Activated T-cell treated with anti-CD3 and anti-CD28 coated beads for 4 hours (primary cell): ENCODE data around the gene ZNF770.
"Not testable (repeated sequence)": the region's sequence is repeated elsewhere in the genome, so short reads cannot be mapped to it uniquely, and the experiment has no call there.

Source experiments
- DNase-seq: peaks from one replicate; pipeline ENCODE4 v3.0.0-alpha.2; 2020

Gene ZNF770

GRCh38 chr15:34970098-34970643 is 17.9 kb downstream of the ZNF770 start:
- DNase-seq: not testable (repeated sequence)

GRCh38 chr15:34969340-34970097 is 18.6 kb downstream of the ZNF770 start, which contains the start of gene AQR:
Gene AQR, minus strand, starts transcription at chr15:34969742. Its CDS starts 129 bp downstream, at chr15:34969613.
- DNase-seq: peak; percentile 82

GRCh38 chr15:34964277-34964676 is 23.8 kb downstream of the ZNF770 start:
- DNase-seq: no peak

DNA sequence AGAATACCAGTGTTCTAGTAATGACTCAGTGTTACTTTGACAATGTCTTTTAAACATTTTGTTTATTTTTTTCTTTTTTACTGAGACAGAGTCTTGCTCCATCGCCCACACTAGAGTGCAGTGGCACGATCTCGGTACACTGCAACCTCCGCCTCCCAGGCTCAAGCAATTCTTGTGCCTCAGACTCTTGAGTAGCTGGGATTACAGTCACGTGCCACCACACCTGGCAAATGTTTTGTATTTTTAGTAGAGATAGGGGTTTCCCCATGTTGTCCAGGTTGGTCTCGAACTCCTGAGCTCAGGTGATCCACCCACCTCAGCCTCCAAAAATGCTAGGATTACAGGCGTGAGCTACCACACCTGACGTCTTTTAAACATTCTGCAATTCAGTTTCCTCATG is 34.2 kb downstream of the ZNF770 start:
- DNase-seq: no peak

DNA sequence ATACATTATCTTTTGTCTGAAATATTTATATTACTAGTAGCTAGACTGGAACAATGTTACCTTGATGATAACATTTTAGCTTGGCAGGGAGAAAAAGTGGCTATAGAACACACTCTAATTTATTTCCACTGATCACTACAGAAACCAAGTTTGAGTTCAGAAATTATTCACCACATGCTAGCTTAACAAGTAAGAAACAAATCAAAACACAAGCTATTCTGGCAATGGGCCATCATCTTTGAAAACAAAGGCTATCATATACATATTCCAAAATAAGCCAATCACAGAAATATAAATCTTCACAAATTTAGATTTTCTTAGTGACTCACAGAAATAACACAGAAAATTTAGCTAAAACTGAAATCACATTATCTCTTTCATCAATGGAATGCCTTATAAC is 35.6 kb downstream of the ZNF770 start:
- no peak for DNase-seq

DNA sequence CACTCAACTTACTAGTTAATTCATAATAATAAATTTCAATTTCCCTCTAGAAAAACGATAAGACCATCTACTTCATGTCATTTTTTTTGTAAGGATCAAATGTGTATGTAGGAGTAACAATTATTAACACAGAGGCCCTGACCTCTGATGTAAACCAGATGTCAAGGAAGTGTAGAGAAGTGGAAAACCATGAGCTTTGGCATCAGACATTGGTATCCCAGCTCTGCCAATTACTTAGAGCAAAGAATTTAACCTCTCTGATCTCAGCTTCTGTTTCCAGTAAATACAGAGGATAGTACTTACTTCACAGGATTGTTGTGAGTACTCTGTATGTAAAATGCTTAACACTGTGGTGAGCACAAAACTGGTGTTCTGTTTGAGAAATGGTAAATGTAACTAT is 36.1 kb downstream of the ZNF770 start:
- DNase-seq: no peak

DNA sequence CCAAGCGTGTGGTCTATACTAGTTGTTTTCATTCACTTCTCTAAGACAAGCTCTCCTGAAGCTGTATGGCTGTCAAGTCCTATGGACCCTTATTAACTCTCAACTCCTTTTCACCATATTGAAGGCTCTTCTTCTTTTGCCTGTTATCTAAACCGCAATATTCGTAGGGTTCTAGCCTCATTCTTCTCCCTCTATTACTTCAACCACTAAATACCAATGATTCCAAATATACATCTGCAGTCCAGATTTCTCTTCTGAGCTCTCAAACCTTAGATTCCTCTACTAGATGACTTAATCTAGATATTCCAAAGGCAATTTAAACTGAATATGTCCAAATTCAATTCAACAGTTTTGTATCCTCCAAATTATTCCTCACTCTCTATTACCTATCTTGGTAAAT is 43.2 kb downstream of the ZNF770 start:
- DNase-seq: no peak

DNA sequence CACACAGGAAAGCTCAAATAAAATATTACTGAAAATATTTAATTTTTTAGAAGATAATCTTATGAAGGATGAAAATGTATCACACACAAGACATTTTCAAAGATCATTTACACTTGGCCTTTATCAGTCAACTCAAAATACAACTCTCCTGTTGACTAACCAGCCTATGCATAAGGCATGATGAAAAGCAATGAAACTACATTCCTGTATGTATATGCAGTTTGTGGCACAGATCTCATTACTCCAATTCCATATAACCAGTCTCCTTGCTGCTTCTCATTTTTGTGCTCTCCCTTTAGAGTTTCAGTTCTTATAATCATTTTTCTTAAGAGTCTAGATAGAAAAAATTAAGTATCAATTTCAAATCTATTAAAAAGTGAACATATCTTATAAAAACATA is 44.4 kb downstream of the ZNF770 start:
- no peak for DNase-seq

DNA sequence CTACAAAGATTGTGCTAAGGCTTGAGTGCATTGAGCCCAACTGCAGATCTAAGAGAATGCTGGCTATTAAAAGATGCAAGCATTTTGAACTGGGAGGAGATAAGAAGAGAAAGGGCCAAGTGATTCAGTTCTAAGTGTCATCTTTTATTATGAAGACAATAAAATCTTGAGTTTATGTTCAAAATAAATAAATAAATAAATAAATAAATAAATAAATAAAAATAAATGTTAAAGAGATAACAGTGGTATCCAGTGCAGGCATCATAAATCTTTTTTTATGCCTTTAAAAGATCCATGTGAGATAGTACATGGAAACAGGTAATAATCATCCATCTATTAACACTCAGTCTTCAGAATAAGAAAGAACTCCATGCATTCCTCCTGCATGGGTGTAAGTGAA is 44.8 kb downstream of the ZNF770 start:
- not testable (repeated sequence) for DNase-seq

DNA sequence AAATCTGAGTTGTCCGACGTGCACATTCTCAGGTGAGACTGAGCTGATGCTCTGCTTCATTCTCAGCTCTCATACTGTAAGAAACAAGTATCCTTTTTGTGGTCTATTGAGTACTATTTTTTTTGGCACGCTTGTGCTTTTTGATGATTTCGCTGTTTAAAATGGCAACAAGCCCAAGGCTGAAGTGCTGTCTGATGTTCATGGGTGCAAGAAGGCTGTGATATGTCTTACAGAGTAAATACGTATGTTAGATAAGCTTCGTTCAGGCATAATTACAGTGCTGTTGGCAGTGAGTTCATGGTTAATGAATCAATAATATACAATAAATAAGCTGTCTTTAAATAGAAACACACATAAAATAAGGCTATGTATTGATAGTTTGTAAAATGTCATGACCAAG is 45.7 kb downstream of the ZNF770 start:
- DNase-seq: no peak

GRCh38 chr15:34941831-34942230 is 46.3 kb downstream of the ZNF770 start:
- DNase-seq: no peak

DNA sequence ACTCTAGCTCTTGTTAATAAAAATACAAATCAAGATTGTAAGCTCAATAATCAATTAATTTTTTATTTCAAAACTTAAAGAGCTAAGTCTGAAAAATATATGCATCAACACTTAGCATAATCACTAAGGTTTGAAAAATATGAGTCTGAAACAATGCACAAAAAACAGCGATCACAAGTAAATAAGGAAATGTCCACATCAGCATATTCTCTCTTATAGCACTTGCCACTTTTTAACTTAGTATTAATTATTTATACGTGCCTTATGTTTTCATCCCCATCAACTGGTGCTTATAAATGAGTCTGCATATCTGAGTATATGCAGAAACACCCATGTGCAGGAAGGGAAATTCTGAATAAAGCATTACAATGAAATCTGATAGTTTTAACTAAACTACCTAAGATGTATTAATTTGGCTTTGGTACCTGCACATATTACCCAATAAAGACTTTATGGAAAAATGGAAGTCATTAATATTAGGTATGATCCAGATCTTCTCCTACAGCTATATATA is 46.8 kb downstream of the ZNF770 start:
- DNase-seq: no peak

- no peak for DNase-seq
Measured at GRCh38 chr15:34933432-34933975, 54.6 kb downstream of the ZNF770 start.

DNA sequence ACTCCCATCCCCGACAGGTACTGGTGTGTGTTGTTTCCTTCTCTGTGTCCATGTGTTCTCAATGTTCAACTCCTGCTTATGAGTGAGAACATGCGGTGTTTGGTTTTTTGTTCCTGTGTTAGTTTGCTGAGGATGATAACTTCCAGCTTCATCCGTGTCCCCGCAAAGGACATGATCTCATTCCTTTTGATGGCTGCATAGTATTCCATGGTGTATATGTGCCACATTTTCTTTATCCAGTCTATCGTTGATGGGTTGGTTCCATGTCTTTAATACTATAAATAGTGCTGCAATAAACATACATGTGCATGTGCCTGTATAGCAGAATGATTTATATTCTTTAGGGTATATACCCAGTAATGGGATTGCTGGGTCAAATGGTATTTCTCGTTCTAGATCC is 59.7 kb downstream of the ZNF770 start:
- not testable (repeated sequence) for DNase-seq
